HPDE6-E6E7 (cell line): ENCODE results near the gene TELO2.

Source experiments
- DNase-seq: peaks from one replicate; pipeline ENCODE4 v3.0.0; 2011; ENCODE audit warnings: missing footprints; ENCODE audit errors: extremely low spot score

TELO2 gene

GRCh38 chr16:1554826-1555445 is 61.8 kb downstream of the TELO2 start:
- no peak for DNase-seq

GRCh38 chr16:1556254-1556653 is 63.1 kb downstream of the TELO2 start:
- no peak for DNase-seq

- no peak for DNase-seq
Measured at GRCh38 chr16:1557074-1557473, 63.9 kb downstream of the TELO2 start.

- no peak for DNase-seq
Measured at GRCh38 chr16:1557576-1557975, 64.4 kb downstream of the TELO2 start.

DNA sequence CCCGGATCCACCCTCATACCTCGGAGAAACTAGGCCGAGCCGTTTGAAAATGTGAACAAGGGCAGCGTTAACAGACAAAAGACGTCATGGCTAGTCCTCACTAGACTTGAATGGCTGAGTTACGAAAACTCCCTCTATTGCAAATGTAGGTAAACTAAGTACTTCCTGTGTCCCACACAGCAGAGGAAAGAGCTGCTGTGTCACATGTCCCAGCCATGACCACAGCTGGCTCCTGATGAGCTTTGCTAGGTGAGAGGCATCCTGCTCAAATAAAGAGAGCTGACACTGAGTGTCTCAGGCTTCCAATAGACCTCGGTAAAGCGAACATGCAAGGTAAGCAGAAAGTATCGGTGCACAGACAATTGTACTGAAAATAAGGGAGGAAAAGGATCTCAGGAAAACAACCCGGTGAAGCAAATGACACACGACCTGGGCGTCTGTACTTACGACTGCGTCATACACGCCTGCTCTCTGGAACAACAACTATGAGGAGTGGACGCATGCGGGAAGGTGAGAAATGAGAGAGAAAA is 66.4 kb downstream of the TELO2 start:
- no peak for DNase-seq
